ENCODE measurements around the gene FDX2. TPM values are rescaled to one million over a fixed set of nuclear protein-coding genes. Genes with fewer than 3 reads are reported as not detected.

FDX2 gene
- total and polyA plus RNA-seq, 2 of the 13 experiments (the other 11 are each of a cell fraction or from before 2014, with no cell fraction given) = 21.0 to 24.7 TPM

- peak; percentile 8; the same call in 1 of the 2 replicates for TF ChIP-seq THAP9 (CRISPR knock-in tag; IDR thresholded peaks at IDR 0.05; ENCODE audit: borderline replicate concordance)
- 0 out of 4 replicates have a peak, but pooled peaks of 1 of the 2 experiments have one; percentile 21 for TF ChIP-seq NR2F1 (CRISPR knock-in tag; IDR thresholded peaks at IDR 0.05)
- TF ChIP-seq CREB1 (IDR thresholded peaks at IDR 0.05) = no peak
- 0 out of 2 replicates have a peak, but pooled peaks have one; percentile 66 for TF ChIP-seq CREB1 (CRISPR knock-in tag; IDR thresholded peaks at IDR 0.05)
- 0 out of 2 replicates have a peak, but pooled peaks have one; percentile 4 for TF ChIP-seq GTF2F1 (IDR thresholded peaks at IDR 0.05; ENCODE audit: low read length)
- no peak for TF ChIP-seq ZBTB4 (CRISPR knock-in tag; IDR thresholded peaks at IDR 0.05; ENCODE audit: borderline replicate concordance)
- TF ChIP-seq FOXA1 (IDR thresholded peaks at IDR 0.05) = no peak
- peak; percentile 56; the same call in 1 of the 2 replicates for TF ChIP-seq FOXA1 (CRISPR knock-in tag; IDR thresholded peaks at IDR 0.05)
- TF ChIP-seq HNF4G (IDR thresholded peaks at IDR 0.05; ENCODE audit: borderline replicate concordance, low read depth, low read length) = peak; percentile 38; the same call in 1 of the 2 replicates
- TF ChIP-seq HNF4G (CRISPR knock-in tag; IDR thresholded peaks at IDR 0.05; ENCODE audit: borderline replicate concordance, low read depth) = no peak; the same call in 1 of the 2 replicates
- 0 out of 2 replicates have a peak, but pooled peaks have one; percentile 36 for TF ChIP-seq CSRNP2 (CRISPR knock-in tag; conservative IDR thresholded peaks at IDR 0.05; ENCODE audit: low read depth)
- peak; percentile 19; the same call in 1 of the 2 replicates for TF ChIP-seq ZNF558 (CRISPR knock-in tag; IDR thresholded peaks at IDR 0.05; ENCODE audit: borderline replicate concordance)
- TF ChIP-seq NCOA1 (CRISPR knock-in tag; IDR thresholded peaks at IDR 0.05) = no peak
- TF ChIP-seq ZBTB39 (CRISPR knock-in tag; IDR thresholded peaks at IDR 0.05) = 0 out of 2 replicates have a peak, but pooled peaks have one; percentile 5
- TF ChIP-seq ZNF263 (CRISPR knock-in tag; IDR thresholded peaks at IDR 0.05) = peak; percentile 96
- no peak for TF ChIP-seq NONO (IDR thresholded peaks at IDR 0.05)
- 0 out of 2 replicates have a peak, but pooled peaks have one; percentile 14 for TF ChIP-seq NONO (CRISPR knock-in tag; conservative IDR thresholded peaks at IDR 0.05)
- TF ChIP-seq ZNF563 (CRISPR knock-in tag; IDR thresholded peaks at IDR 0.05) = peak; percentile 15; the same call in 1 of the 2 replicates
Observed at GRCh38 chr19:10333758-10334587, 18.2 kb upstream of the FDX2 start (continued).
